HG02588 (cell line): ENCODE measurements around the gene MTG1.

Source experiments
- ATAC-seq: cut with Tn5 transposase; IDR thresholded peaks from one replicate; pipeline ENCODE4 v1.9.1; 2021; ENCODE audit warnings: mild to moderate bottlenecking, moderate library complexity; ENCODE audit not compliant: unreplicated experiment

Gene MTG1, protein sequence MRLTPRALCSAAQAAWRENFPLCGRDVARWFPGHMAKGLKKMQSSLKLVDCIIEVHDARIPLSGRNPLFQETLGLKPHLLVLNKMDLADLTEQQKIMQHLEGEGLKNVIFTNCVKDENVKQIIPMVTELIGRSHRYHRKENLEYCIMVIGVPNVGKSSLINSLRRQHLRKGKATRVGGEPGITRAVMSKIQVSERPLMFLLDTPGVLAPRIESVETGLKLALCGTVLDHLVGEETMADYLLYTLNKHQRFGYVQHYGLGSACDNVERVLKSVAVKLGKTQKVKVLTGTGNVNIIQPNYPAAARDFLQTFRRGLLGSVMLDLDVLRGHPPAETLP

DNA sequence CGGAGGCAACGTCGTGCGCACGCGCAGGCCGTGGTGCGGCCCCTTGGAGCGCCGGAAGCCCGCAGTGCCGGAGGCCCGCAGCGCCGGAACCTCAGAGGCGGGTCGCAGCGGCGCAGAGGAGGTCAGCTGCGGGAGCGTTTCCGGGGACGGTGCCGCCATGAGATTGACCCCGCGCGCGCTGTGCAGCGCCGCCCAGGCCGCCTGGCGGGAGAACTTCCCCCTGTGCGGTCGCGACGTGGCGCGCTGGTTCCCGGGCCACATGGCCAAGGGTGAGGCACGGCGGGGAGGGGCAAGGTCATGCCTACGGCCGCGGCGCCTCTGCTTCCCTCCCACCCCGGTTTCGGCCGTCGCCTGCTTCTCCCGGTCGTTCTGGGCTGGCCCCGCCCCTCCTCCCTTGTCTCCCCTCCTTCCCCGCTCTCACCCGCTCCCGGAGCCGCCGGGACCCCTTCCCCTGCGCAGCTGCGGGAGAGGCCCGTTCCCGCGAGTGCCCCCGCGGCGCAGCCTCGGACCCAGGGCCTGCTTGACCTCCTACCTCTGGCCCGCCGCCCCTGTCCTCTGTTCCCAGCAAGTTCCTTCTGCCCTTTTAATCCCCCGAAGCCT lies at the start of gene MTG1:
TSS of gene MTG1 (plus strand) at position 94 of the 600 bp plus-strand sequence. CDS start at position 158, 64 bp downstream.
- ATAC-seq = peak; percentile 68

DNA sequence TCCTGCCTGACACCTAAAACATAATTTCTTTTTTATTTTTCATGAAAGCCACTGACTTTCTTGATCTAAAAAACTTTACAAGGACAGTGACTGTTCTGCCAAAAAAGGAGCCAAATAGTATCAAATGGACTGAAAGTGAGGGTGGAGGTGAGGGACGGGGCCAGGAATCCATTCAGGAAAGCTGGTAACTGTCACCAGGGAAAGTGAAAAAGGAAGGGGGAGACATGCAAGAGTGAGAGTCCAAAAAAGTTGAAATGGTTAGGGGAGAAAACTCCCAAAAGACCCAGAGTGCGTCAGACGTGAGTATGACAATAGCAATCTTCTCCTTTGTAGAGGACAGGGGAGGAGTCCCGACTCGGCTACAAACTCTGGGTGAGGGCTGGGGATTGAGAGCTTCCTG lies 49.7 kb upstream of the MTG1 start:
- no peak for ATAC-seq

DNA sequence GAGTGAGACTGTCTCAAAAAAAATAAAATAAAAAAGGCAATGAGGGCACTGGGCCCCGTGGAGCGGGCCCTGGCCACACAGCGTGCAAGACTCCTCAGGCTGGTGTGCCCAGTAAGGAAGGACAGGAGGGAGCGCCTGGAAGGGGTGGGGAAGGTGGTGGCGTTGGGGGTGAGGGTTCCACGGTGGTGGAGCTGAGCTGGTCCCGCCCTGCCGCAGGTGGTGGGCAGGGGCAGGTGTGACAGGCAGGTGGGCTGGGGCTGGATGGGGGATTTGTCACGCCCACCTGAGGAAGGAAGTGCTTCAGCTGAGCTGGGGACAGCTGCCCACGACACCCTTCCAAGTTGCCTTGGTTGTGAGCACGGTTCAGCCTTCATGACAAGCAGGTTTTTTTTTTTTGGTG lies 47.5 kb upstream of the MTG1 start:
- ATAC-seq = no peak

DNA sequence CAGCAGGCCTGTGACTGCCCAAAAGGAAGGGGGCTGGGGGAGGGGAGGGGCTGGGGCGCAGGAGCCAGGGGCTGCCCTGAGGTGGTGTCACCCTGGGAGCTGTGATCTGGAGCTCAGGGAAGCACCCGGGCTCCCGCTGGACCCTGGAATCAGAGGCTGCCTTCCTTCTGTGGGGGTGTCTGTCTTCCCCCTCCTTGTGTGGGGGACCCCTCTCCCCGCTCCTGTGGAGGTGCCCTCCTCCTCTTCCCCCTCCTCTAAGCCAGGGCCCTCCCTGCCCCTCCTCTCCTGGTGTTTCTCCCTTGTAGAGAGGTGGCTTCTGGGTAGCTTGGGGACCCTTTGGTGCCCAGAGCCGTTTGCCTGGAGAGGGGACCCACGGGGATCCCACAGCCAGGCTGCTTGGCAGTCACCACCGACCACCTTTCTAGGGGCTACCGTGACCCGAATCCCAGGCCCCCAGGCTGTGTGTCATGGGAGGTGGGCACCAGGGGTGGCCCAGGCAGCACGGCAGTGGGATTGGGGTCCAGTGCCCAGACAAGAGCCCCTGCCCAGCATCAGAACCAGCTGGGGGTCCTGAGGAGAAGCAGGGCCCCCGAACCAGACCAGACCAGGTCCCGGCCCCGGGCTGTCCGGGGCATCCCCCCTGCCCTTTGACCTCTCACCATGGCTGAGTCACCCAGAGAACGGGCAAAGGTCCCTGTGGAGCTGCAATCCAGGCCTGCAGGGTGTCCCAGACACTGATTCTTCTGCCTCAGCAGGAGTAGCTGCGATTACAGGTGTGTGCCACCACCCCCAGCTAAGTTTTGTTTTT lies 46.0 kb upstream of the MTG1 start:
- ATAC-seq = no peak

DNA sequence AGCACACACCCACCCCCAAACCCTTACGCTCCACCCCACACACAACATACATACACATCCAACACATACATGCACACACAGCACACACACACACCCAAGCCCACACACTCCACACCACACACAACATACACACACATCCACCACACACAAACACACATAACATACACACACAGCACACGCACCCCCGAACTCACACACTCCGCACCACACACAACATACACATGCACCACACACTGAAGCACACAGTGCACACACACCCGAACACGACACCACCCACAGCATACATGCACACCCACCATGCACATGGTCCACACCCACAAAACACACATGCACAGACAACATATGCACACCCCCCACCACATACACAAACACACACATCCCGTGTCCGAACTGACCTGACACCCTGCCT lies 44.8 kb upstream of the MTG1 start:
- no peak for ATAC-seq

DNA sequence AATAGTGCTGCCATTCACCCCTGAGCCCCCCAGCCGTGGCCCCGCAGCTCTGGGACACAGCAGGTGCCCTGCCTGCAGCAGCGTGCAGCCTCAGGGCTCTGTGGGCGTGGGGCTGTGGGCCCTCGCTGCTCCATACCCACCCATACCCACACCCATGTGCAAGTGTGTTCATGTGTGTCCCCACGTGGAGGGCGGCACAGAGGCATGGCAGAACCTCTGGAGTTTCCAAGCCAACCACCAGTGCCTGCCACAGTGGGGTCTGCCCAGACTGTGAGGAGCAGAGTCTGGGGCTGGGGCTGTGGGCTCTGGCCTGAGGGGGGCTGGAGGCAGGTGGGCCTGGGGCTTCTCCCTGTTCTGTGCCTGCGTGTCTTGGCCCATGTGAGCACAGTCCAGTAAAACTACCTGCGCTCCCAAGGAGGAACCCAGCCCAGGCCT lies 44.4 kb upstream of the MTG1 start:
- ATAC-seq = no peak

DNA sequence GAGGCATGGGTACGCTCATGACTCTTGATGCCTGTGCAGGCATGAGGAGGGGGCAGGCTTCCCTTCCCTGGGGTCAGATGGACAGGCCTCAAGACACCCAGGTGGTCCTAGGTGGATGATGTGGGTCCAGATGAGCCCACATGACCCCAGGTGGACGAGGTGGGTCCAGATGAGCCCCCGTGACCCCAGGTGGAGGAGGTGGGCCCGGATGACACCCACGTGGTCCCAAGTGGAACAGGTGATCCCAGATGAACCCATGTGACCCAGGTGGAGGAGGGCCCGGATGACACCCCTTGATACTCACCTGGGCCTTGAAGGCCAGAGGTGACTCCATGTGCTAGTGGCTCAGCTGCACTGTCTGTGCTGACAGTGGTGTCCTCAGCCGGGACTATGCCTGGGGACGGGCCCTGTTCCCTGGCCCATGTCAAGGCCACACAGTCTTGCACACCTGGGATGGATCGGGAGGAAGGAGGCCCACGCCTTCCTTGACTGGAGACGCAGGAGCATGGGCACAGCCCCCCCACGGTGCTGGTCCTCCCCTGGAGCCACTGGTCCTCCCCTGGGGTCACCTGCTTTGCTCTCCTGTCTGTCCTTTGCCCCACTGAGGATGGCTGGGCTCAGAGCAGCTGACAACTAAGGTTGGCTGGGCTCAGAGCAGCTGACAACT lies 43.5 kb upstream of the MTG1 start:
- no peak for ATAC-seq

DNA sequence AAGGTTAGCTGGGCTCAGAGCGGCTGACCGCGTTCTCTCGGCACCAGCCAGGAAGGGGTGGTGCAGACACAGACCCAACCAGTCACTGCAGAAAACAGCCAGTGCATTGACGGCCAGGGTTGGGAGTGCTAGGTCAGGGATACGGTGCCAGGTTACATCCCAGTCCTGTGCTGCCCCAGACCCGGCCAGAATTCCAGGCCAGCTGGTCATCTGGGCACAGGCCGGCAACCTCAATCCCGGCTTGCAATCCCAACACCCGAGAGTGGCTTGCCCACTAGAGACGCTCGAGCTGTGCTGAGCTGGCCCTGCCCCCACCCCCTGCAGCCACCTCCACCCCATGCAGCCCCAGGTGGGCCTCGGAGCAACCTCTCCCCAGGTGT lies 43.0 kb upstream of the MTG1 start:
- ATAC-seq = no peak

DNA sequence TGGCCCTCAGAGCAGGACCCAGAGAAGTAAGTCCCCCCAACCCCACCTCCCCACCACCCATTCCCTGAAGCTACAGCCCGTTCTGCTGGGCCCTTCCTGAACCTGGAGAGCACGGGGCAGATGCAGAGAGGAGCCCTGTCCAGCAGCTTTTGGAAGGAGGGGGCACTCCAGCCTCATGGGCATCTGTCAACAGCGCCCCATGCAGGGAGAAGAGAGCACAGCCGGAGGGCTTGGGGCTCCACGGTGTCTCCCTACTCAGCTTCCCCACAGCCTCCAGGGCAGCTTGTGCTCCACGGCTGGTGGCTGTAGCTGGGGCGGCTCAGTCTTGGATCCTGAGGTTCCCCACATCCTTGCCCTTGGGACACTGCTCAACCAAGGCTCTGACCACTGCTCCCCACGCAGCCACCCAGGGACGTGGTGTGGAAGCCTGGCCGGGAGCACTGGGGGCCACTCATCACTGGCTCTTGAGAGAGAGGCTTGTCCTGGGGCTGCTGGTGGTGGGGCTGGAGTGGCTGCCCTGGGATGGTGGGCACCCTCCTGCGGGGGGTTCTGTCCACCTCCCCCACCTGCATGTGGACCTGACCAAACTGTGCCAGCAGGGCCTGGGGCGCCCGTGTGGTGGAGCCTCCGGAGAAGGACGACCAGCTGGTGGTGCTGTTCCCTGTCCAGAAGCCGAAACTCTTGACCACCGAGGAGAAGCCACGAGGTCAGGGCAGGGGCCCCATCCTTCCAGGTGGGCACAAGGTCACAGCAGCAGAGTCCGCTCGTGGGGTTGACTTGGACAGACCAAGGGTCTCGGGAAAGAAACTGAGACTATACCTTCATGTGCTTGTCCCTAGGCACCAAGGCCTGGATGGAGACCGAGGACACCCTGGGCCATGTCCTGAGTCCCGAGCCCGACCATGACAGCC lies 42.3 kb upstream of the MTG1 start:
- no peak for ATAC-seq

DNA sequence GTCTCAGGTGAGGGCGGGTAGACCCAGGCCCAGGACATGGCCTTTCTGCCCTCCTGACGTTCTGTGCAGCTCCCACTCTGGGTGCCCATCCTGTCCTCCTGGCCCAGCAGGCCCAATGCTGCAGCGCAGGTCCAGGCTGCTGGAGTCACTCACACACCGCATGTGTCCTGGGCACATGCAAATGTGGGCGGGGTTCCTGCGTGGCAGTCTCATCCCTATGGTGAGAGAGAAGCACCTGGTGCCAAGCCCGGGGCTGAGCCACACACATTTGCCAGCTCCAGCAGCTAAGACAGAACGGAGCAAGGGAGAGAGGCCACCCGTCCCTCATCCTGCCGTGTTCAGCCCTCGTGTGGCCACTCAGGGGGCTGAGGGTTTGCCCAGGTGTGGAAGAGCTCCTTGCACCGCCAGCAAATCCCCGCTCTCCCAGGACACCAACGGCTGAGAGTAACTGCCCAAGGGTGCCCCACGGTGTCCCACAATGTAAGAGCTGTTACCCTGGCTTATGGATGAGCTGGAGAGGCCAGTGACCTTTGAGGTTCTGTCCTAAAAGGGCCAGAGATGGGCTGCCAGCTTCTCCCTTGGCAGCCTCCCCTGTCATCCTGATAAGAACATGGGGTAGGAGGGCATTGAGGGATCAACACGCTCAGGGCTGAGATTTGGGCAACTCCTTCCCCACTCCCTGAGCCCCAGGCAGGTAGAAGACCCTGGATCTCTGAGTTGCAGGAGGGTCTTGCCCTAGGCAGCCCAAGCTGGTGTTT lies 40.6 kb upstream of the MTG1 start:
- ATAC-seq = no peak

DNA sequence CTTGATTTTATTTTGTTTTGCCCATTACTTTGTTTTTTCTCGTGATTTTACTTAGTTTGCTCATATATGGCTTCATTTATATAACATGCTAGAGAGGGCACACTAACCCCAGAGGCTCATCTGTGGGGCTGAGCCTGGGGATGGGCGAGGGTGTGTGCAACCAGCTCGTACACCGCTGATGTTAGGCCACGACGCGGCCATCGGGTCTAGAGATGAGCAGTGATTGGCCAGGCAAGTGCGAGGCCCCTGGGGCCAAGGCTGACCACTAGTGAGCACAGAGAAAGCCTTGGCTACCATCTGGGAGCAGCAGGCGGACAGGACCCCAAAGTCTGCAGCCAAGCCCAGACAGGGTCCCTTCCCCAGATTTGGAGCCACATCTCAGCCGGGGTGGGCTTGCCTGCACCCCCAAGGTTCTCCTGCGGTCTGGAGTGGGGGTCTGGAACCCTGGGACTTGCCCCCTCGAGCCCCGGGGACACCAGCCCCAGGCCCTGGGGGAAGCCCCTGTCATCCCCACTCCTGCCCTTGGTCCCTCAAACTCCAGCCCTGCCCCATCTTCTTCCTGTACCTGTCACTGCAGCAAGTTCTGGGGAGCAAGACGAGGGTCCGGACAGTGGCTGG lies 39.9 kb upstream of the MTG1 start:
- ATAC-seq = no peak

DNA sequence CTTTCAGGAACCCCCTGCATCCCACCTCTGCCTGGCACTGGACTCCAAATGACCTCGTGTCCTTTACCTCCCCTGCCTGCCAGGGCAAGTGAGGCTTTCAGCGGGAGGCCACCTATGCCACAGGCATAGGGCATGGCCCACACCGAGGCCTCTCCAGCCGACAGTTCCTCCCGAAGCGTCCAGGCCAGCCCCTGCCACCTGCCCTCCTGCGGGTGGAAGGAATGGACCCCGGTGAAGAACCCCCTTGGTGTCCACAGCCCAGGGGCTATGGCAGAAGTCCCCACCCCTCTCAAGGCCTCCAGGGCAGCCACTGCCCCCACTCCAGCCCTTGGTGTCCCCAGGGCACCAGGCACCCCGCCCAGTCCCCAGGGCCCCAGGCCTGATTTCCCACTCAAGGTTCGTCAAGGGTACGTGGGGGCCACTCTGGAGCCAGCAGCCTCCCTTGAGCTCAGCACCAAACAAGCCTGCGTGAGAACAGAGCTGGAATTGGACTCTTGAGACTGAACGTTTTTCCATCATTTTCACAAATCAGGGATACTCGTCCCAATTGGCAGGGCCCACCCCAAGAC lies 39.2 kb upstream of the MTG1 start:
- no peak for ATAC-seq

DNA sequence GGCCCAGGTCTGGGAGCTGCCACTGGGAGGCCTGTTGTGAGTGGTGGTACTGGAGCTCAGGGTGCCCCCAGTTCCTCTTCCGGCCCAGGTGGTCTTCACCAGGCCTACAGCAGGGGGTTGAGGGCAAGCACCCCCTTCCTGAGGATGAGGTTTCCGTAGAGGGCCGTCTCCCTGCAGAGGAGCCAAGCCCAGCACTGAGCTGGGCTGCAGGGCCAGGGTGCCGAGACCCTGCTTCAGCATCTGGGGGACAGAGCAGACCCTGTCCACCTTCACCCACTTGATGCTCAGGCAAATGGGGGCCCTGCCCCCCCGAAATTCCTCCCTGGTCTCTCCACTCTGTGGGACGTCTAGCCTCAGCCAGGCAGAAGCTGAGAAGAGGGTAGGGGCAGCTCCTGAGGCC lies 38.7 kb upstream of the MTG1 start:
- no peak for ATAC-seq

DNA sequence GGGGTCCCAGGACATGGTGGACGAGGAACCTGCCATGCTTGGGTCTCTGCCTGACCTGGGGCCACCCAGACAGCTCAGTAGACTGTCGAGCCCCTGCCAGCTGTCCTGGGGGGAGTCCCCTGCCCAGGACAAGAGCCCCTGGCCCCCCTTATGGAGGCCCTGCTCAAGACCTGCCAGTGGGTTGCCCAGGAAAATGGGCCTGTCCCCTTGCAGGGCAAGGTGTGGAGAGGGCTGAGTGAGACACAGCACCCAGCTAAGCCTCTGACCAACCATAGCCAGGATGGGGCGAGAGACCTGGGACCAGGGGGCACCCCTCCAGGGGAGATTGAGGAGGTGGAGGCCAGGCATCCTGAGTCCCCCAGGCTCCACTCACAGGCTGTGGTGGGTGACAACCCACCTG lies 38.0 kb upstream of the MTG1 start:
- ATAC-seq = no peak

DNA sequence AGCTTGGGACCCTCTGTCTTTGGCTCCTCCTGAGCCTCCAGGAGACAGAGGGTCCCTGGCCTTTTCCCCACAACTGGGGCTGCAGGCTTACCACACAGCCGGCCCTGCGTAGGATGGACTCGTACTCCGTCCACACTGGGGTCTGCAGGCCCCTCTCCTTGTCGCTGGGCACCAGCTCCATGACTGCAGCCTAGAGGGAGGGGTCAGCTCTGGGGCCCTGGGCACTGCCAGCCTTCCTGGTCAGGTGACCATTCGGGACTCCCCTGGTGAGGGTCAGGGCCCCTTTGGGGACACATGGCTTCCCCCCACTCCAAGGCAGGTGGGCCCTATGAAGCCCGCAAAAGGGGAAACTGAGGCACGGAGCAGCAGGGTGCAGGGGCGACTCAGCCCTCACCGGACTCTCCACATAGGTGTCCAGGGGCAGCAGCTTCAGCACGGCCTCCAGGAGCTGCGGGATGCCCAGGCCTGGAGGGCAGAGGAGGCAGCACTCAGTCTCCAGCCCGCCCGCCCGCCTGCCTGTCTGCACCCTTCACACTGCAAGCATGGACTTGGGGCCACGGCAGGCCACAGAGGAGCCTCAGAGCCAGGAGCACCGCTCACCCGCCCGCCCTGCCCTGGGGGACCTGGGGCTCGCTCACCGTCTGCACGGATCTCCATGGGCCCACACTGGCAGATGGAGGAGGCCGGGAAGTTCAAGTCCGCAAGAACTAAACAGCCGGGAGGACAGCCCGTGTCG lies 37.2 kb upstream of the MTG1 start:
- ATAC-seq = no peak

DNA sequence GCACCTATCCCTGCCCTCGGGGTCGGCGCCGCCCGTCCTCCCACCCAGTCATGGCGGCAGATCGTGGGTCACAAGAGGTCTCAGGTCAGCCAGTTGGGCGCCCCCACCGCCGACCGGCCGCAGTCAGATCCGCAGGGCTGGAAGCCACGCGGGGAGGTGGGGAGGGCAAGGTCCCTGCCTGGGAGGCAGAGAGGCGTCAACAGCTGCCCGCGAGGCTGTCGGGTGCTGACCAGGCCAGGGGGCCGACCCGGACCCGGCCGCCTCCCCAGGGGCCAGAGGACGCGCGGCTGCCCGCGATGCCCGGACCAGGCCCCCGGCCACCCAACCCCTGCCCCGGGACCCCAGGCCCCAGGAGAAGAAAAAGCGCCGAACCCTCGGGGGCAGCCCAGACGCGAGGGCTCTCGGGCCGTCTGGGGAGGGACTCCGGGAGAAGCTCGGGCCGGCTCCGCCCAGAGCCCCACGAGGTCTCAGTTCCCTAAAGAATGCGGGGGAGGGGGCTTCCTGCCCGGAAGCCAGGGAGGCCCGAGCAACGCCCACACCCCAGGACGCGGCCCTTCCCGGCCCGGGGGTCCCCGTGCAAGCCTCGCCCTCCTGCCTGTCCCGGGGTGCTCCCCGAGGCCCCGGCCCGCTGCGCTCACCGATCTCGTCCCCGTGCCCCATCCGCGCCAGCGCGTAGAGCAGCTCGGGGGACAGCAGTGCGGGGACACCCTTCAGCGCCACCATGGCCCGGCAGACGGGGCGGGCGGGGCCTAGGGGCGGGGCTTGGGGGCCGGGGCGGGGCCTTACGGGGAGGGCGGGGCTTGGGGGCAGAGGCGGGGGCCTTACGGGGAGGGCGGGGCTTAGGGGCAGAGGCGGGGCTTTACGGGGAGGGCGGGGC lies 36.4 kb upstream of the MTG1 start, which contains the start of gene FUOM:
TSS of gene FUOM (minus strand) at position 735 of the 877 bp plus-strand sequence. CDS start at position 723, 12 bp downstream.
- ATAC-seq = peak; percentile 62
